ENCODE results near the gene TGFB2.

TGFB2 gene

DNA sequence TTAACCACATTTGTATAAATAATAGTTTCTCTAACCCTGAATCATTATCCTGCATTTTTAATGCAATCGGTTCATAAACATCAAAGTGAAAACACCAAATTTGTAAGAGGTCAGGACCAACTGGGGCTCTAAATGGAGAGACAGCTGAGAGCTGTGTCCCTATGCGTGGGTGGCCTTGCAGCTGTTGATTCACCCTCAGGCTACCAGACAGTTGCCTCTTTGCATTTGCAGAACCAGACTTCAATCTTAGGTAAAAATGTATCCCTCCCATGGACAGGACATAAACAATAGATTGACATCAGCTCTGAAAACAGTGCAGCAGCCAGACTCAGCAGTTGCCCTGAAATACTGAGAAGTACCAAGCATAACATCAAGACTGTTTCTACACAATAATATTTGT is 8.8 kb upstream of the TGFB2 start:
- DNase-seq (ENCODE audit: low spot score): no peak

DNA sequence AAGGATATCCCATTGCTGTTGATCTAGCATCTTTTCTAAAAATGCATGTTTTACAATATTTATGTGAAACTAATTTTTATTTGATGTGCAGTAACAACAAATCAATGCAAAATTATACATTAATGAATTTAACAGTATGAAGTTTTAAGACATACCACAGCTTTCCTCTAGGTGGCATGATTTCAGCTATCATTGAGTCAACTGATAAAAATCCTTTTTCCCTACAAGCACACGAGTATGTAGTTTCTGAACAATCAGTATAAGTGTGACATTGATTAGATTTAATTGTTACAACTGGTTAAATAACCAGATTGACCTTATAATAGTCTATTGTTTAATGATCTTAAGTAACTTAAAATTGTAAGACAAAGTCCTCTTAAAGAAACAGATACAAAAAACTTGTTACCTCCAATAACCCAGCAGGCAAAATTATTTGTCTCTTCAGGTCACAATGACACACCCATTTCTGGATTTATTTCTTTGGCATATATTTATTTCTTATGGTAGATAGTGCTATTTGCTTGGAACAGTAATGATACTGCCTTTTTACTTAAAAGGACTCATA is 5.8 kb upstream of the TGFB2 start:
- DNase-seq (ENCODE audit: low spot score): peak; percentile 44

DNA sequence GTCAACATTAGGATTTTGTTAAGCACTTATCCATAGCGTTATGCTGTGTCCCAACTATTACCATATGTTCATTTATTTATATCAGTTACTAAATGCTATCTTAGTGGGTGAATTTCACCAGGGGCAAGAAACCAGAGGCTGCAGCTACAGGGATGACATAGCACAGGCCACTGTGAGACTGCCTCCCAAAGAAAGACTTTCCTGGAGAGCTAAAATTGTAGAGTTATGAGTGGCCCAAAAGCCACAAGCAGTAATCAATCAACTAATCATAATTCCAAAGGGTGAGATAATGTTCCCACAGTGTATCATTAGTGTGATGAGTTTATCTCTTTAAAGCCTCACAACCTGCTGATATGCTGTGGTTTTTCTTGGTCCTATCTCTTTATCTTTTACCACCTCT is 3.8 kb upstream of the TGFB2 start:
- no peak for DNase-seq (ENCODE audit: low spot score)

DNA sequence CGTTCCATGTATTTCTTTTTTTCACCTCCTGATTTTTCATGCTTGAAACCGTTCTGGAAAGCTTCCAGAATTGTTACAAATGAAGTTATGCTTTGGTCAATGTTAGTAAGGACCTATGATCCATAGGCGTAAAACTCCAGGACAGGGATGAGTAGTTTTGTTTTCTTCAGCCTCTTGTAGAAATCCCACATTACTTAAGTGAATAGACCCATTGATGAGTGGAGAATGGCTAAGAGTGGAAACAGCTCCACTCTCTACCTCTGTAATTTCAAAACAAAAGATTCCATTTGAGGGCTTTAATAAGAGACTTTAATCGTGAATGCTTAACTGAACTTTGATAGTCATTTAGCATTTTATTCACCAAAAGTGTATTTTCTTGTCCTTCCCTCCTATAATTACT is 3.0 kb upstream of the TGFB2 start:
- DNase-seq (ENCODE audit: low spot score): no peak

- peak; percentile 53 for DNase-seq (ENCODE audit: low spot score)
These were observed 696 bp downstream of the TGFB2 start for GRCh38 chr1:218345673-218346390.

DNA sequence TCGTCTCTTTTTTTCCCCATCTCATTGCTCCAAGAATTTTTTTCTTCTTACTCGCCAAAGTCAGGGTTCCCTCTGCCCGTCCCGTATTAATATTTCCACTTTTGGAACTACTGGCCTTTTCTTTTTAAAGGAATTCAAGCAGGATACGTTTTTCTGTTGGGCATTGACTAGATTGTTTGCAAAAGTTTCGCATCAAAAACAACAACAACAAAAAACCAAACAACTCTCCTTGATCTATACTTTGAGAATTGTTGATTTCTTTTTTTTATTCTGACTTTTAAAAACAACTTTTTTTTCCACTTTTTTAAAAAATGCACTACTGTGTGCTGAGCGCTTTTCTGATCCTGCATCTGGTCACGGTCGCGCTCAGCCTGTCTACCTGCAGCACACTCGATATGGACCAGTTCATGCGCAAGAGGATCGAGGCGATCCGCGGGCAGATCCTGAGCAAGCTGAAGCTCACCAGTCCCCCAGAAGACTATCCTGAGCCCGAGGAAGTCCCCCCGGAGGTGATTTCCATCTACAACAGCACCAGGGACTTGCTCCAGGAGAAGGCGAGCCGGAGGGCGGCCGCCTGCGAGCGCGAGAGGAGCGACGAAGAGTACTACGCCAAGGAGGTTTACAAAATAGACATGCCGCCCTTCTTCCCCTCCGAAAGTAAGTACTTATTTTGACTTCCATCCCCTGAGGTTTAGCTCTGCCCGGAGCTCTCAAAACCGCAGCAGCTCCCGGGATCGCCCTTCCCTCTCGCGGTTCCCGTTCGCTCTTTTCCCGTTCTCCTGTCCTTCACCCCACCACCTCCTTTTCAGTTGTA is 1.5 kb downstream of the TGFB2 start:
- no peak for DNase-seq (ENCODE audit: low spot score)

DNA sequence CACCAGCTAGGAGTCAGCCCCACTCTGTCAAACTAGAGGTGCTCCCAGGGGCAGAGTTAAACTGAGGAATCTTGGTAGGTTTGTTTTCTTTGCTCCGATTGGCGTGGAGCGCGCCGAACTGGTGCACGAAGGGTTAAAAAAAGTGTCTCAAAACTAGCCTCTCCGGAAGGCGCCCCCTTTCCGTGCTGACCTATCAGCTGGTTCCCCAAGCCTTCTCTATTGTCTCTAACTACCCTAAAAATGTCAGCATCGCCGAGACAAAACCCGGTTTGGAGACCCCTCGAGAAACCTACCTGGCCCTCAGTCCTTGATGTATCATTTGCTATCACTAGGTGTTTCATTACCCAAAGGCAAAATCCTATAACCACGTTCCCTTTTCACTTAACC is 2.2 kb downstream of the TGFB2 start:
- no peak for DNase-seq (ENCODE audit: low spot score)

GRCh38 chr1:218347723-218348627 is 2.8 kb downstream of the TGFB2 start:
- DNase-seq (ENCODE audit: low spot score): no peak

DNA sequence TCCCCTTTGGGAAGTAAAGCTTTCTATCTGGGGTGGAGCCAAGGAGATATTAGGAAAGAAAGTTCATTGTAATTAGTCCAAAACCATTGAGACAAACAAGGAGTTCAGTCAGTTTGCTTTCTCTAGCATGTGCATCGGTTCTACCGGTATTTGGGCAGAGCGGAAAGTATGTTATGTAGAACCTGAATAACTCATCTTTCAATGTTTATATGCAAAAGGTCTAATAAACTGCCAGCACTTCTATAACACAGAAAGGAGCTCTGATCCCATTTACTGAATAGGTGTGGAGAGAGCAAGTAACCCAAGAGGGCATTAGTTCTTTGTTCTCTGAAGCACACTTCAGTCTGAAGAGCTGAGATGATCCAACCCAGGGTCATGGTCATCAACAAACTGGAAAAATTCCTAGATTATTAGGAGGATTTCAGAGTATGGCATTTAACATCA is 3.5 kb downstream of the TGFB2 start:
- DNase-seq (ENCODE audit: low spot score): no peak

DNA sequence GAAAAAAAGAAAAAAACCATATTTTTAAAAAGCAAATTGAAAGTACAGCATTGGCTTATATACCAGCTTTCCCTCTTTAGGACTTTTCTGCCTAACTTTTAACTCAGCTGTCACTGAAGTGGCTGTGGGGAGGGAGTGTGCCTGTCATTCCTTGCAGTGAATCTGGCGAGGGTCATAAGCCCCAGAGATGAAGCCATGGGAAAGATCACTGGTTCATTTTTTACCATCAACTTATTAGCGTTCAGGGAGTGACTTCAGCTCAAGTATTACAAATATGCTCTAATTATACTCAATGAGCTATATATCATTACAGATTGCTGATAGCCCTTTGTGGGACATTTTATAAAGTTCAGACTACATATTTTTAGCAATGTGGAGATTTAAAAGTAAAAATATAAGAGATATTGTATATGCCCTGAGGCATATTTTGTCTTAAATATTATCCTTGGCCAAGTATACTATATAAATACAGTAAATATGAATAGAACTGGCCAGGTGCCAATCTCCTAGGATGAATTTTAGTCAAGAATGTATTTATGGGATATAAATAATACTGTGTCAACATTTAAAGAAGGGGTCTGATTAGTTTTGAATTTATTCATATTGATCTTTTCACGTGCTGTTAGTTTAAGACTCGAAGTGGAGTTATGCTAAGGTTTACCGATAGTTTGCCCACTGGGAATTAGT is 4.4 kb downstream of the TGFB2 start:
- no peak for DNase-seq (ENCODE audit: low spot score)

DNA sequence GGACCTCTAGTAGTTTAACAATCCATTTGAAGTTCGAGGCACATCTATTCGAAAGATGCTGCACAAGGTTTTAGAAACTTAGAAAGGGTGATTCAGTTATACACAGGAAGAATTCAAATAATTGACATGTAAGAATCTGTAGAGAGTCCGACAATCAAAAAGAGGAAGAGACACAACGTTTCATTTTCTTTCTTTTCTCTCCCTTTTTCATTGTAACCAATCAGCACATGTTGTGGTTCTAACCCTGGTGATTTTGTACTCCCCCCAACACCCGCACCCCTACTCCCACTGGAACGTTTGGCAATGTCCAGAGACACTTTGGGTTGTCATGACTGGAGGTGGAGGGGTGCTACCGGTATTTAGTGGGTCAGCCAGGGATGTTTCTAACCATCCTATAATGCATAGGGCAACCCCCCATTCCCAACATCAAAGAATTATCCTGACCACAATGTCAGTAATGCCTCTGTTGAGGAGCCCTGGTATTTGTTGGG is 4.9 kb downstream of the TGFB2 start:
- peak; percentile 14 for DNase-seq (ENCODE audit: low spot score)

GRCh38 chr1:218350801-218351266 is 5.7 kb downstream of the TGFB2 start:
- DNase-seq (ENCODE audit: low spot score): no peak

GRCh38 chr1:218351391-218352074 is 6.4 kb downstream of the TGFB2 start:
- no peak for DNase-seq (ENCODE audit: low spot score)

DNA sequence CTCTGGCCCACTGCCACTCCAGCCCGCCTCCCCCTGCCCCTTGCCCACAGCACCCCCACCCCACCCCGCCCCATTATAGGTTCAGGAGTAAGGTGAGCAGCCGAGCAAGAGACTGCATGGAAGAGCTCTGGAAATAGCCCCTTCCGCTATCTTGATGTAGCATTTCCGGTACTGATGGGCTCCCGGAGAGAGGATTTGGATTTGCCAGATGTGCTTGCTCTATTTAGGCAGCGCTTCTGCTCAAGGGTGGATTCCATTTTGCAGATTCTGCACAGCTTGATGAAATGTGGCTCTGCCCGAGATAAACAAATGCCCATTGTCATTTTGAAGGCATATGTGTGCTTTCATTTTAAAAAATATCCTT is 6.9 kb downstream of the TGFB2 start:
- no peak for DNase-seq (ENCODE audit: low spot score)

- DNase-seq (ENCODE audit: low spot score): no peak
These were observed 8.5 kb downstream of the TGFB2 start for GRCh38 chr1:218353656-218354055.

GRCh38 chr1:218355278-218355677 is 10.1 kb downstream of the TGFB2 start:
- DNase-seq (ENCODE audit: low spot score): no peak

GRCh38 chr1:218357211-218357892 is 12.2 kb downstream of the TGFB2 start:
- no peak for DNase-seq (ENCODE audit: low spot score)

GRCh38 chr1:218357893-218358232 is 12.7 kb downstream of the TGFB2 start:
- no peak for DNase-seq (ENCODE audit: low spot score)

DNA sequence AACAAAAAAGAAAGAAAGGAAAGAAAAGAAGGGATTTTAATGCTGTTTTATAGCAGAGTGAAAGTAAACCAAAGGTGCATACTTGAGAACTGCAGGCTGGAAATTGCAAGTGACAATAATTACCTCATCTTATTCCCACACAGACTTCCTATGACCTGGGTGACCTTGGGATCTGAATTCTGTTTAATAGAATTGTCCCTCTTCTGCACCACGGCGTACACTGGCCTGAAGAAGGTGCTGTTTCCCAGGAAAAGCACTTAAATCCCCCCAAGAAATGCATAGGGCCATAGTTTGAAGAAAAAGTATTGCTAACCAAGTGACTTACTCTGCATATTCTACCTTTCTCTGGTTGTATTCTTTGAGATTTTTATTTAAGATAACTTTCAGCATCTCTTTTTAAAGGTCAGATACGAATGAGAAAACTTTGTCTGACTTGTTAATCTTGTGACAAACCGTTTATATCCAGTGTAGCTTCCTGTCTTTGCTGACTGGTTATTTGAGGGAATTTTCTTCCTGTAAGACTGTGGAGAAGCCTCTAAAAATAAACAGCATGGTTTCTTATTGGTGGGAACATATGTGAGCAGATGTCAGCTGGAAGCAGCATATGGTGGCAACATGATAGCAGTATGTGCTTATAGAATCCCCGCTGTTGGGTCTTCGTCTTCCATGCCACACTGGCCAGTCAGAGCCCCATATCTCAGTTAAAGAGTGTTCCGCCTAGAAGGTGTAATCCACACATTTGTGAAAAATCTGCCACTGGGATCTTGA is 16.3 kb downstream of the TGFB2 start:
- DNase-seq (ENCODE audit: low spot score): peak; percentile 42
